ENCODE results near the gene CA10. TPM values are rescaled to one million over a fixed set of nuclear protein-coding genes. Genes with fewer than 3 reads are reported as not detected.

CA10 gene
- total RNA-seq, 1 donor from 2014 or later, result not detected

- Mint-ChIP-seq H3K4me1 (ENCODE audit: low read depth) (no peaks in the 10 kb centered on the region), H3K9me3 (ENCODE audit: low read depth) (peaks cover 3% of the 10 kb centered on the region), H3K4me3 (ENCODE audit: unreplicated experiment) (no peak overlapping the region), H3K36me3 (ENCODE audit: low read depth) (no peaks in the 10 kb centered on the region), H3K27me3 (ENCODE audit: low read depth) (peaks cover 3% of the 10 kb centered on the region), H3K27ac (ENCODE audit: unreplicated experiment) (no peak overlapping the region)
- no peak for TF ChIP-seq CTCF (IDR thresholded peaks at IDR 0.05)
- DNase-seq (ENCODE audit: low spot score), result no peak
Measured at GRCh38 chr17:51610155-51610554, 548.4 kb downstream of the CA10 start.

- no peak for DNase-seq (ENCODE audit: low spot score)
- peaks cover 3% of the 10 kb centered on the region for H3K9me3 Mint-ChIP-seq (ENCODE audit: low read depth)
- no peaks in the 10 kb centered on the region for H3K27me3 Mint-ChIP-seq (ENCODE audit: low read depth)
- TF ChIP-seq CTCF (IDR thresholded peaks at IDR 0.05), result no peak
- H3K36me3 Mint-ChIP-seq (ENCODE audit: low read depth), result no peaks in the 10 kb centered on the region
- H3K4me3 Mint-ChIP-seq (ENCODE audit: unreplicated experiment), result no peak overlapping the region
- no peaks in the 10 kb centered on the region for H3K4me1 Mint-ChIP-seq (ENCODE audit: low read depth)
- H3K27ac Mint-ChIP-seq (ENCODE audit: unreplicated experiment), result no peak overlapping the region
Measured at GRCh38 chr17:51608251-51608933, 550.1 kb downstream of the CA10 start.

- H3K27me3 Mint-ChIP-seq (ENCODE audit: low read depth), result no peaks in the 10 kb centered on the region
- no peak overlapping the region for H3K4me3 Mint-ChIP-seq (ENCODE audit: unreplicated experiment)
- no peaks in the 10 kb centered on the region for H3K4me1 Mint-ChIP-seq (ENCODE audit: low read depth)
- no peaks in the 10 kb centered on the region for H3K36me3 Mint-ChIP-seq (ENCODE audit: low read depth)
- no peak overlapping the region for H3K27ac Mint-ChIP-seq (ENCODE audit: unreplicated experiment)
- DNase-seq (ENCODE audit: low spot score), result no peak
- TF ChIP-seq CTCF (IDR thresholded peaks at IDR 0.05), result no peak
- peaks cover 3% of the 10 kb centered on the region for H3K9me3 Mint-ChIP-seq (ENCODE audit: low read depth)
Measured at GRCh38 chr17:51607512-51607911, 551.0 kb downstream of the CA10 start.

GRCh38 chr17:51604299-51605020 is 554.1 kb downstream of the CA10 start:
- H3K36me3 Mint-ChIP-seq (ENCODE audit: low read depth), result no peaks in the 10 kb centered on the region
- TF ChIP-seq CTCF (IDR thresholded peaks at IDR 0.05), result no peak
- H3K4me3 Mint-ChIP-seq (ENCODE audit: unreplicated experiment), result no peak overlapping the region
- peaks cover 3% of the 10 kb centered on the region for H3K9me3 Mint-ChIP-seq (ENCODE audit: low read depth)
- DNase-seq (ENCODE audit: low spot score), result no peak
- H3K4me1 Mint-ChIP-seq (ENCODE audit: low read depth), result no peaks in the 10 kb centered on the region
- H3K27ac Mint-ChIP-seq (ENCODE audit: unreplicated experiment), result no peak overlapping the region
- H3K27me3 Mint-ChIP-seq (ENCODE audit: low read depth), result no peaks in the 10 kb centered on the region

GRCh38 chr17:51601622-51602261 is 556.8 kb downstream of the CA10 start:
- Mint-ChIP-seq H3K4me1 (ENCODE audit: low read depth) (no peaks in the 10 kb centered on the region), H3K36me3 (ENCODE audit: low read depth) (no peaks in the 10 kb centered on the region), H3K27me3 (ENCODE audit: low read depth) (peaks cover 3% of the 10 kb centered on the region), H3K9me3 (ENCODE audit: low read depth) (no peaks in the 10 kb centered on the region), H3K4me3 (ENCODE audit: unreplicated experiment) (no peak overlapping the region), H3K27ac (ENCODE audit: unreplicated experiment) (no peak overlapping the region)
- no peak for TF ChIP-seq CTCF (IDR thresholded peaks at IDR 0.05)
- no peak for DNase-seq (ENCODE audit: low spot score)

All from chondrocyte (in vitro differentiated cells).